Loucy (cell line): ENCODE measurements around the gene ZNF138.

Experiments used
- EZH2phosphoT487 ChIP-seq: fragments of 200-600 bp; IDR thresholded peaks from 2 replicates; pipeline ENCODE4 v1.6.1; 2018; ENCODE audit warnings: antibody characterized with exemption, mild to moderate bottlenecking, moderate library complexity, borderline replicate concordance
- TF ChIP-seq, protein P1 (sequence below): fragments of 200-600 bp; sonication (generic); conservative IDR thresholded peaks from 2 replicates; pipeline ENCODE4 v1.5.1; 2014; ENCODE audit warnings: mild to moderate bottlenecking, antibody characterized with exemption, low read length

- TF ChIP-seq, protein P1, sequence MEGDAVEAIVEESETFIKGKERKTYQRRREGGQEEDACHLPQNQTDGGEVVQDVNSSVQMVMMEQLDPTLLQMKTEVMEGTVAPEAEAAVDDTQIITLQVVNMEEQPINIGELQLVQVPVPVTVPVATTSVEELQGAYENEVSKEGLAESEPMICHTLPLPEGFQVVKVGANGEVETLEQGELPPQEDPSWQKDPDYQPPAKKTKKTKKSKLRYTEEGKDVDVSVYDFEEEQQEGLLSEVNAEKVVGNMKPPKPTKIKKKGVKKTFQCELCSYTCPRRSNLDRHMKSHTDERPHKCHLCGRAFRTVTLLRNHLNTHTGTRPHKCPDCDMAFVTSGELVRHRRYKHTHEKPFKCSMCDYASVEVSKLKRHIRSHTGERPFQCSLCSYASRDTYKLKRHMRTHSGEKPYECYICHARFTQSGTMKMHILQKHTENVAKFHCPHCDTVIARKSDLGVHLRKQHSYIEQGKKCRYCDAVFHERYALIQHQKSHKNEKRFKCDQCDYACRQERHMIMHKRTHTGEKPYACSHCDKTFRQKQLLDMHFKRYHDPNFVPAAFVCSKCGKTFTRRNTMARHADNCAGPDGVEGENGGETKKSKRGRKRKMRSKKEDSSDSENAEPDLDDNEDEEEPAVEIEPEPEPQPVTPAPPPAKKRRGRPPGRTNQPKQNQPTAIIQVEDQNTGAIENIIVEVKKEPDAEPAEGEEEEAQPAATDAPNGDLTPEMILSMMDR = no peak
- TF ChIP-seq EZH2phosphoT487 = no peak
Measured at GRCh38 chr7:64877714-64878610, 83.7 kb downstream of the ZNF138 start.
